ENCODE results near the gene GLCCI1. TPM values are rescaled to one million over a fixed set of nuclear protein-coding genes. Genes with fewer than 3 reads are reported as not detected.

Gene GLCCI1
- total and polyA plus RNA-seq, 10 of the 15 experiments (the other 5 are each of a cell fraction or from before 2014, with no cell fraction given) = 12.6 to 92.0 (median 27.6) TPM

DNA sequence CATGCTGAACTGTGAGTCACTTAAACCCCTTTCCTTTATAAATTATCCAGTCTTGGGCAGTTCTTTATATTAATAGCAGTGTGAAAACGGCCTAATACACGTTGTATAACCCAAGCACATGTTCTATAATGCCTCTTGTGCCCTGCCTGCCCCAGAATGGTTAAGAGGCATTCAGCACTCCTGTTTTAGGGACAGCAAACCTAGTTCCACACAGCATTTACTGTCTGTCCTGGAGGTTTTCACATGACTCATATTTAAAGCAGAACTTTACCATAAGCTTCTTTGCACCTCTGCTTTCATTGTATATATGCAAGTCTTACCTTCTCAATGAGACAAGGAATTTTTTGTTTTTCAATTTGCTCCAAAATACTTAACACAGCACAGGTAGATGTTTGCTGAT lies 148.6 kb downstream of the GLCCI1 start (continued):
- TF ChIP-seq, protein P1, sequence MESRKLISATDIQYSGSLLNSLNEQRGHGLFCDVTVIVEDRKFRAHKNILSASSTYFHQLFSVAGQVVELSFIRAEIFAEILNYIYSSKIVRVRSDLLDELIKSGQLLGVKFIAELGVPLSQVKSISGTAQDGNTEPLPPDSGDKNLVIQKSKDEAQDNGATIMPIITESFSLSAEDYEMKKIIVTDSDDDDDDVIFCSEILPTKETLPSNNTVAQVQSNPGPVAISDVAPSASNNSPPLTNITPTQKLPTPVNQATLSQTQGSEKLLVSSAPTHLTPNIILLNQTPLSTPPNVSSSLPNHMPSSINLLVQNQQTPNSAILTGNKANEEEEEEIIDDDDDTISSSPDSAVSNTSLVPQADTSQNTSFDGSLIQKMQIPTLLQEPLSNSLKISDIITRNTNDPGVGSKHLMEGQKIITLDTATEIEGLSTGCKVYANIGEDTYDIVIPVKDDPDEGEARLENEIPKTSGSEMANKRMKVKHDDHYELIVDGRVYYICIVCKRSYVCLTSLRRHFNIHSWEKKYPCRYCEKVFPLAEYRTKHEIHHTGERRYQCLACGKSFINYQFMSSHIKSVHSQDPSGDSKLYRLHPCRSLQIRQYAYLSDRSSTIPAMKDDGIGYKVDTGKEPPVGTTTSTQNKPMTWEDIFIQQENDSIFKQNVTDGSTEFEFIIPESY (IDR thresholded peaks at IDR 0.05) = no peak
- no peak for TF ChIP-seq BACH1 (IDR thresholded peaks at IDR 0.05; ENCODE audit: borderline replicate concordance)
- no peak for TF ChIP-seq CBFB (IDR thresholded peaks at IDR 0.05; ENCODE audit: low read depth)
- TF ChIP-seq ZNF592 (IDR thresholded peaks at IDR 0.05) = no peak
- no peak for TF ChIP-seq CEBPZ (IDR thresholded peaks at IDR 0.05; ENCODE audit: low read depth, low read length)
- no peak for TF ChIP-seq SKIL (IDR thresholded peaks at IDR 0.05; ENCODE audit: low read depth, poor library complexity, severe bottlenecking)
- TF ChIP-seq ASH2L (IDR thresholded peaks at IDR 0.05; ENCODE audit: borderline replicate concordance, low read depth) = no peak
- TF ChIP-seq ZNF384 (IDR thresholded peaks at IDR 0.05; ENCODE audit: borderline replicate concordance, low read depth, low read length) = no peak
- TF ChIP-seq MTA2 (IDR thresholded peaks at IDR 0.05; ENCODE audit: low read depth) = no peak
- TF ChIP-seq, protein P2, sequence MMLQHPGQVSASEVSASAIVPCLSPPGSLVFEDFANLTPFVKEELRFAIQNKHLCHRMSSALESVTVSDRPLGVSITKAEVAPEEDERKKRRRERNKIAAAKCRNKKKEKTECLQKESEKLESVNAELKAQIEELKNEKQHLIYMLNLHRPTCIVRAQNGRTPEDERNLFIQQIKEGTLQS (IDR thresholded peaks at IDR 0.05; ENCODE audit: borderline replicate concordance, extremely low read depth, low read depth, low read length) = no peak
- no peak for TF ChIP-seq GABPA (IDR thresholded peaks at IDR 0.05; ENCODE audit: low read depth)
- no peak for TF ChIP-seq CHD4 (IDR thresholded peaks at IDR 0.05)
- no peak for TF ChIP-seq TCF7 (IDR thresholded peaks at IDR 0.05; ENCODE audit: borderline replicate concordance)
- no peak for TF ChIP-seq POLR2AphosphoS2 (IDR thresholded peaks at IDR 0.05; ENCODE audit: low read depth, low read length)
- 0 out of 2 replicates have a peak, but pooled peaks have one; percentile 14 for TF ChIP-seq RAD21 (IDR thresholded peaks at IDR 0.05; ENCODE audit: insufficient read depth, low read depth, low read length)
- TF ChIP-seq DPF2 (IDR thresholded peaks at IDR 0.05) = 0 out of 2 replicates have a peak, but pooled peaks have one; percentile 33
- TF ChIP-seq MXI1 (IDR thresholded peaks at IDR 0.05; ENCODE audit: low read depth, low read length) = peak; percentile 31; the same call in 1 of the 2 replicates
- 0 out of 4 replicates have a peak, but pooled peaks of 1 of the 2 experiments have one; percentile 4 for TF ChIP-seq ETV6 (conservative IDR thresholded peaks at IDR 0.05 in 1 of 2, IDR thresholded peaks at IDR 0.05 in 1 of 2; ENCODE audit: borderline replicate concordance in 1 of 2, low read depth in 1 of 2)
